A549 (cell line): ENCODE data around the gene SLC16A4. TPM values are rescaled to one million over a fixed set of nuclear protein-coding genes. Genes with fewer than 3 reads are reported as not detected.

Experiments
- ATAC-seq, 2 experiments: fragments of 200-7000 bp in 1 of 2; fragments of >200 bp in 1 of 2; cut with Nextera tagmentation in 1 of 2; cut with Tn5 transposase in 1 of 2; 3 replicates each; pipeline versions ENCODE4 v1.8.0 to v1.9.1; 2018 to 2020; ENCODE audit warnings: mild to moderate bottlenecking in 1 of 2, moderate library complexity in 1 of 2
- CTCF ChIA-PET: fragments of 300-600 bp; sonication (Branson Sonifier 250); formaldehyde crosslinking; extraction: SDS; loops from one replicate; lab custom pipeline; 2021; ENCODE audit warnings: antibody characterized with exemption, inconsistent platforms; lab: Yijun Ruan, JAX
- POLR2A ChIA-PET: fragments of 350-600 bp; formaldehyde crosslinking; extraction: SDS; loops from one replicate; lab custom pipeline; 2021; ENCODE audit warnings: antibody characterized with exemption, inconsistent platforms; lab: Yijun Ruan, JAX
- DNase-seq, 2 experiments: peaks; one replicate each; pipeline versions ENCODE4 v3.0.0 to v3.0.0-alpha.2; 2011 to 2016; ENCODE audit warnings: low read depth in 1 of 2, low spot score in 1 of 2
- FAIRE-seq: peaks from 2 replicates; lab custom pipeline; 2011; peaks lifted over from hg19 to GRCh38; lab: Jason Lieb, UNC
- H3K27ac ChIP-seq, 2 experiments: fragments of >200 bp; sonication (Bioruptor Twin); formaldehyde crosslinking; 3 replicates each; pipeline ENCODE4 v1.5.1; 2016 to 2017
- H3K4me1 ChIP-seq: fragments of >200 bp; sonication (Bioruptor Twin); formaldehyde crosslinking; 3 replicates; pipeline ENCODE4 v1.6.1; 2016
- H3K4me2 ChIP-seq: fragments of >200 bp; sonication (Bioruptor Twin); formaldehyde crosslinking; 3 replicates; pipeline ENCODE4 v1.6.1; 2016
- H3K4me3 ChIP-seq: fragments of >200 bp; sonication (Bioruptor Twin); formaldehyde crosslinking; 3 replicates; pipeline ENCODE4 v1.5.1; 2016
- H3K9me3 ChIP-seq: fragments of >200 bp; sonication (Bioruptor Twin); formaldehyde crosslinking; 3 replicates; pipeline ENCODE4 v1.6.1; 2016
- ATOH8 ChIP-seq: fragments of 250-450 bp; sonication (Bioruptor Pico); IDR thresholded peaks from 2 replicates; pipeline ENCODE4 v1.5.0; 2020; ENCODE audit warnings: low read depth, mild to moderate bottlenecking, moderate library complexity
- BHLHE40 ChIP-seq: IDR thresholded peaks from 2 replicates; pipeline ENCODE4 v1.6.1; 2012; ENCODE audit warnings: low read depth, low read length, inconsistent platforms
- CBX2 ChIP-seq: fragments of 200-600 bp; sonication (generic); IDR thresholded peaks from 2 replicates; pipeline ENCODE4 v1.6.1; 2016; ENCODE audit warnings: low read depth, mild to moderate bottlenecking, borderline replicate concordance
- CHD2 ChIP-seq: fragments of 150-350 bp; IDR thresholded peaks from 2 replicates; pipeline ENCODE4 v1.6.1; 2014; ENCODE audit warnings: low read length; ENCODE audit not compliant: partially characterized antibody
- ELK1 ChIP-seq: fragments of 150-350 bp; IDR thresholded peaks from 2 replicates; pipeline ENCODE4 v1.6.1; 2014; ENCODE audit warnings: low read depth, mild to moderate bottlenecking, low read length
- EP300 ChIP-seq, 2 experiments: fragments of >200 bp; sonication (Bioruptor Twin); formaldehyde crosslinking; IDR thresholded peaks; 2 replicates in 1 of 2; 3 replicates in 1 of 2; pipeline ENCODE4 v1.6.1; 2016 to 2017
- HOXA7 ChIP-seq: fragments of 250-450 bp; sonication (Bioruptor Pico); IDR thresholded peaks from 2 replicates; pipeline ENCODE4 v1.5.0; 2020; ENCODE audit warnings: mild to moderate bottlenecking, moderate library complexity
- JUN ChIP-seq, 2 experiments: fragments of >200 bp; sonication (Bioruptor Twin); formaldehyde crosslinking; IDR thresholded peaks; 2 replicates in 1 of 2; 3 replicates in 1 of 2; pipeline ENCODE4 v1.6.1; 2016 to 2017
- KDM1A ChIP-seq: fragments of 200-600 bp; sonication (generic); IDR thresholded peaks from 2 replicates; pipeline ENCODE4 v1.6.1; 2016; ENCODE audit warnings: low read depth, mild to moderate bottlenecking
- KDM5A ChIP-seq: fragments of 200-600 bp; sonication (generic); IDR thresholded peaks from 2 replicates; pipeline ENCODE4 v1.6.1; 2016; ENCODE audit warnings: antibody characterized with exemption, mild to moderate bottlenecking
- MAFK ChIP-seq: fragments of 450-650 bp; IDR thresholded peaks from 2 replicates; pipeline ENCODE4 v1.6.1; 2014; ENCODE audit not compliant: partially characterized antibody
- MAX ChIP-seq: IDR thresholded peaks from 2 replicates; pipeline ENCODE4 v1.6.1; 2012
- MYC ChIP-seq: IDR thresholded peaks from 2 replicates; pipeline ENCODE4 v1.6.1; 2012; ENCODE audit warnings: mild to moderate bottlenecking, inconsistent platforms, low read length, improper control_type of control experiment, borderline replicate concordance
- NFE2L2 ChIP-seq: fragments of 150-350 bp; conservative IDR thresholded peaks from 2 replicates; pipeline ENCODE4 v1.6.1; 2014; ENCODE audit warnings: low read length
- NPAS2 ChIP-seq: fragments of 250-450 bp; sonication (Bioruptor Pico); IDR thresholded peaks from 2 replicates; pipeline ENCODE4 v1.8.0; 2022; ENCODE audit warnings: mild to moderate bottlenecking, moderate library complexity, borderline replicate concordance
- PHF8 ChIP-seq: fragments of 200-600 bp; sonication (generic); IDR thresholded peaks from 2 replicates; pipeline ENCODE4 v1.6.1; 2016; ENCODE audit warnings: low read depth, mild to moderate bottlenecking, antibody characterized with exemption, moderate library complexity, borderline replicate concordance
- POLR2AphosphoS2 ChIP-seq: conservative IDR thresholded peaks from 2 replicates; pipeline ENCODE4 v1.6.1; 2012; ENCODE audit warnings: low read length, improper control_type of control experiment, inconsistent platforms
- RCOR1 ChIP-seq: fragments of 150-350 bp; IDR thresholded peaks from 2 replicates; pipeline ENCODE4 v1.6.1; 2014; ENCODE audit warnings: antibody characterized with exemption, low read length, low read depth
- RFX5 ChIP-seq: fragments of 450-650 bp; IDR thresholded peaks from 2 replicates; pipeline ENCODE4 v1.7.1; 2014; ENCODE audit warnings: antibody characterized with exemption, mild to moderate bottlenecking, moderate library complexity
- SREBF2 ChIP-seq: fragments of 450-650 bp; IDR thresholded peaks from 2 replicates; pipeline ENCODE4 v1.6.1; 2014; ENCODE audit warnings: mild to moderate bottlenecking, moderate library complexity
- ZC3H11A ChIP-seq: fragments of 450-650 bp; IDR thresholded peaks from 2 replicates; pipeline ENCODE4 v1.6.1; 2014; ENCODE audit warnings: antibody characterized with exemption, mild to moderate bottlenecking
- ZFP36 ChIP-seq: fragments of 450-650 bp; IDR thresholded peaks from 2 replicates; pipeline ENCODE4 v1.6.1; 2014; ENCODE audit warnings: borderline replicate concordance; ENCODE audit not compliant: partially characterized antibody
- ZSCAN20 ChIP-seq: fragments of 250-450 bp; sonication (Bioruptor Pico); IDR thresholded peaks from 2 replicates; pipeline ENCODE4 v1.8.0; 2022; ENCODE audit warnings: mild to moderate bottlenecking, moderate library complexity
- WGBS: methylation state at CpG from one replicate; pipeline ENCODE4 v1.1.6; 2017; ENCODE audit errors: missing lambda C conversion rate; 5-methylcytosine and 5-hydroxymethylcytosine counted together
- polyA plus RNA-seq, 4 experiments: library from polyadenylated mRNA; depleted of rRNA in 3 of 4; stranded (reverse); fragments of >200 nt; fragmentation: RNase III in 1 of 4; extraction: RNeasy Plus Mini Kit Qiagen cat#74134 plus additional on column Dnase treatment in 1 of 4; gene quantifications; 2 replicates in 3 of 4; 3 replicates in 1 of 4; pipeline ENCODE4 v1.2.3, GENCODE V29; 2011 to 2017

The SLC16A4 gene
- polyA plus RNA-seq, 2 of the 4 experiments (the other 2 are of a cell fraction) = 61.0 to 176 TPM

GRCh38 chr1:110430901-110431300 is 40.1 kb upstream of the SLC16A4 start:
- no peaks in the 10 kb centered on the region for H3K9me3 ChIP-seq
- FAIRE-seq (no peak), DNase-seq (no peak), ATAC-seq (no peak)
- H3K4me1 ChIP-seq = peaks cover 12% of the 10 kb centered on the region
- 48% methylated on average over 4 of the region's 4 CpGs for WGBS
- no peak overlapping the region for H3K27ac ChIP-seq
- CTCF ChIA-PET = interaction anchor here (0.9 to 11.4 kb wide), 6 partner anchors 18 to 234 kb away, joined by 4 to 140 read pairs (median 12); no protein-coding TSS in a partner anchor
- H3K4me2 ChIP-seq = no peak overlapping the region
- TF ChIP-seq PHF8 = no peak
- no peak for TF ChIP-seq KDM1A
- TF ChIP-seq RFX5 = no peak
- no peak for TF ChIP-seq ZFP36
- TF ChIP-seq POLR2AphosphoS2 = no peak
- TF ChIP-seq NPAS2 (CRISPR knock-in tag) = no peak
- no peak for TF ChIP-seq ZSCAN20 (CRISPR knock-in tag)
- TF ChIP-seq SREBF2 = no peak
- TF ChIP-seq ATOH8 (CRISPR knock-in tag) = no peak
- TF ChIP-seq HOXA7 (CRISPR knock-in tag) = no peak
- TF ChIP-seq KDM5A = no peak
- TF ChIP-seq NFE2L2 = no peak
- POLR2A ChIA-PET = no interaction called here
- no peak overlapping the region for H3K4me3 ChIP-seq

GRCh38 chr1:110430366-110430765 is 39.5 kb upstream of the SLC16A4 start:
- no peaks in the 10 kb centered on the region for H3K9me3 ChIP-seq
- 73% methylated on average over 6 of the region's 6 CpGs for whole genome bisulfite sequencing
- CTCF ChIA-PET = interaction anchor here (0.5 to 11.4 kb wide), 10 partner anchors 11 to 233 kb away, joined by 3 to 140 read pairs (median 6); no protein-coding TSS in a partner anchor
- peaks cover 12% of the 10 kb centered on the region for H3K4me1 ChIP-seq
- TF ChIP-seq RCOR1 = no peak
- no peak for TF ChIP-seq POLR2AphosphoS2
- no peak for TF ChIP-seq MAX
- no peak for TF ChIP-seq EP300 (IDR thresholded peaks at IDR 0.05)
- no peak for TF ChIP-seq CBX2
- TF ChIP-seq ZC3H11A = no peak
- TF ChIP-seq MAFK = no peak
- TF ChIP-seq MYC = no peak
- TF ChIP-seq ELK1 = no peak
- no peak for TF ChIP-seq CHD2
- no peak for TF ChIP-seq SREBF2
- FAIRE-seq (no peak), ATAC-seq (no peak), DNase-seq (no peak)
- no peak overlapping the region for H3K4me2 ChIP-seq
- no peak overlapping the region for H3K27ac ChIP-seq
- POLR2A ChIA-PET = no interaction called here
- H3K4me3 ChIP-seq = no peak overlapping the region

- CTCF ChIA-PET = interaction anchor here (0.7 to 11.4 kb wide), 5 partner anchors 16 to 67 kb away, joined by 3 to 140 read pairs (median 16); no protein-coding TSS in a partner anchor
- Histone ChIP-seq H3K9me3 (no peaks in the 10 kb centered on the region), H3K4me3 (no peak overlapping the region), H3K4me2 (no peak overlapping the region), H3K4me1 (peaks cover 8% of the 10 kb centered on the region), H3K27ac (no peak overlapping the region)
- DNase-seq (no peak), ATAC-seq (no peak), FAIRE-seq (no peak)
- WGBS = 50% methylated on average over 3 of the region's 4 CpGs
- TF ChIP-seq BHLHE40 (no peak), JUN (IDR thresholded peaks at IDR 0.05) (no peak), ZFP36 (no peak)
- POLR2A ChIA-PET = no interaction called here
These were observed 38.1 kb upstream of the SLC16A4 start for GRCh38 chr1:110428946-110429345.
